Activated CD4-positive, alpha-beta T cell treated with anti-CD3 and anti-CD28 coated beads, Interleukin-2, amount 50 U/mL, for 1 hour (primary cell): Measurements from ENCODE around the gene ZNF516.
"Not testable (repeated sequence)": the region's sequence is repeated elsewhere in the genome, so short reads cannot be mapped to it uniquely, and the experiment has no call there.

Source experiments
- DNase-seq: peaks from one replicate; pipeline ENCODE4 v3.0.0-alpha.2; 2020

ZNF516 gene

GRCh38 chr18:76495006-76495370, at the start of gene ZNF516:
ZNF516 (minus strand) TSS chr18:76495242; CDS start chr18:76443054, 52,188 bp downstream.
- peak; percentile 32 for DNase-seq

- DNase-seq, result no peak
These were observed 43.8 kb upstream of the ZNF516 start for GRCh38 chr18:76538846-76539245.

- DNase-seq, result no peak
These were observed 42.6 kb upstream of the ZNF516 start for GRCh38 chr18:76537621-76538020.

- not testable (repeated sequence) for DNase-seq
These were observed 41.6 kb upstream of the ZNF516 start for GRCh38 chr18:76536593-76536992.

GRCh38 chr18:76532875-76533274, 37.8 kb upstream of the ZNF516 start:
- no peak for DNase-seq

GRCh38 chr18:76530846-76531245, 35.8 kb upstream of the ZNF516 start:
- DNase-seq, result no peak

- no peak for DNase-seq
These were observed 35.3 kb upstream of the ZNF516 start for GRCh38 chr18:76530391-76530790.

- no peak for DNase-seq
These were observed 34.4 kb upstream of the ZNF516 start for GRCh38 chr18:76529433-76529811.

GRCh38 chr18:76528477-76529432, 33.7 kb upstream of the ZNF516 start:
- no peak for DNase-seq

- no peak for DNase-seq
These were observed 30.9 kb upstream of the ZNF516 start for GRCh38 chr18:76525911-76526310.

- no peak for DNase-seq
These were observed 30.1 kb upstream of the ZNF516 start for GRCh38 chr18:76524900-76525698.

- no peak for DNase-seq
These were observed 29.4 kb upstream of the ZNF516 start for GRCh38 chr18:76524477-76524876.

- no peak for DNase-seq
These were observed 27.5 kb upstream of the ZNF516 start for GRCh38 chr18:76522551-76522950.

GRCh38 chr18:76522122-76522503, 27.1 kb upstream of the ZNF516 start:
- DNase-seq, result no peak

GRCh38 chr18:76521417-76522121, 26.5 kb upstream of the ZNF516 start:
- no peak for DNase-seq

GRCh38 chr18:76518860-76519538, 24.0 kb upstream of the ZNF516 start:
- DNase-seq, result no peak

- DNase-seq, result no peak
These were observed 23.2 kb upstream of the ZNF516 start for GRCh38 chr18:76518123-76518859.

GRCh38 chr18:76515576-76515975, 20.5 kb upstream of the ZNF516 start:
- no peak for DNase-seq

GRCh38 chr18:76514573-76514972, 19.5 kb upstream of the ZNF516 start:
- DNase-seq, result no peak

GRCh38 chr18:76507830-76508385, 12.9 kb upstream of the ZNF516 start:
- DNase-seq, result no peak

GRCh38 chr18:76506974-76507764, 12.1 kb upstream of the ZNF516 start:
- no peak for DNase-seq
